Neural progenitor cell (in vitro differentiated cells): ENCODE data around the gene MSI2.

Experiments used
- CTCF ChIP-seq: fragments of 200-600 bp; sonication (generic); IDR thresholded peaks from 2 replicates; pipeline ENCODE4 v1.5.1; 2017; ENCODE audit warnings: antibody characterized with exemption, mild to moderate bottlenecking
- EZH2 ChIP-seq: fragments of 200-600 bp; sonication (generic); IDR thresholded peaks from 2 replicates; pipeline ENCODE4 v1.6.1; 2017; ENCODE audit warnings: antibody characterized with exemption, mild to moderate bottlenecking, moderate library complexity
- EZH2phosphoT487 ChIP-seq: fragments of 200-600 bp; sonication (generic); IDR thresholded peaks from 2 replicates; pipeline ENCODE4 v1.6.1; 2017; ENCODE audit warnings: antibody characterized with exemption

GRCh38 chr17:57643062-57643461 is 386.7 kb downstream of the MSI2 start:
- no peak for TF ChIP-seq EZH2
- TF ChIP-seq CTCF: no peak
- no peak for TF ChIP-seq EZH2phosphoT487
